DND-41 (cell line): Measurements from ENCODE around the gene LIN7C.

Experiments used
- CTCF ChIP-seq: IDR thresholded peaks from 2 replicates; pipeline ENCODE4 v1.5.1; 2012; ENCODE audit warnings: borderline replicate concordance, low read length, moderate library complexity, mild to moderate bottlenecking; ENCODE audit not compliant: poor library complexity, severe bottlenecking; ENCODE audit errors: extremely low read depth
- EZH2 ChIP-seq: IDR thresholded peaks from 3 replicates; pipeline ENCODE4 v1.6.1; 2012; ENCODE audit warnings: borderline replicate concordance, low read depth, mild to moderate bottlenecking, moderate library complexity, low read length, inconsistent platforms; ENCODE audit not compliant: severe bottlenecking

- TF ChIP-seq CTCF (no peak), EZH2 (no peak)
These were observed 24.6 kb downstream of the LIN7C start for GRCh38 chr11:27481992-27482391.
